Testis (tissue), 3 donors: ENCODE results near the gene RILPL1. TPM values are rescaled to one million over a fixed set of nuclear protein-coding genes. Genes with fewer than 3 reads are reported as not detected.

Experiments used
- DNase-seq: peaks from one replicate; pipeline ENCODE4 v3.0.0-alpha.2; 2019
- H3K27ac ChIP-seq, 2 donors: fragments of 200-600 bp; sonication (generic); one replicate each; pipeline ENCODE4 v1.5.1; 2019
- H3K27me3 ChIP-seq: fragments of 200-600 bp; sonication (generic); one replicate; pipeline ENCODE4 v1.5.1; 2019
- H3K36me3 ChIP-seq: fragments of 200-600 bp; sonication (generic); one replicate; pipeline ENCODE4 v1.5.1; 2017; ENCODE audit warnings: low read depth; ENCODE audit errors: missing control alignments
- H3K4me1 ChIP-seq: fragments of 200-600 bp; sonication (generic); one replicate; pipeline ENCODE4 v1.5.1; 2019
- H3K4me3 ChIP-seq, 2 donors: fragments of 200-600 bp; sonication (generic); one replicate each; pipeline ENCODE4 v1.5.1; 2017 to 2019
- H3K9me3 ChIP-seq: fragments of 200-600 bp; sonication (generic); one replicate; pipeline ENCODE4 v1.5.1; 2017
- POLR2A ChIP-seq: fragments of 450-650 bp; IDR thresholded peaks from one replicate; pipeline ENCODE4 v1.6.1; 2017; ENCODE audit warnings: antibody characterized with exemption, mild to moderate bottlenecking, moderate library complexity
- WGBS, 2 donors: methylation state at CpG; one replicate each; pipeline ENCODE4 v1.1.5; 2018; 5-methylcytosine and 5-hydroxymethylcytosine counted together
- intact Hi-C: fragments of 100-400 bp; cut with DNase I; formaldehyde crosslinking; loops from one replicate; pipeline ENCODE4 v1.15.1; 2023; ENCODE audit warnings: low total_unique reads
- polyA plus RNA-seq: library from polyadenylated mRNA; stranded (reverse); fragments of 350-450 nt; fragmentation: Illumina TruSeq; extraction: RNeasy Lipid Tissue Mini Kit (QIAGEN cat#74804); gene quantifications from one replicate; pipeline ENCODE4 v1.2.3, GENCODE V29; 2014; ENCODE audit warnings: low read depth, low replicate concordance; ENCODE audit not compliant: insufficient read depth
- total RNA-seq, 2 donors: library from RNA; depleted of rRNA; stranded (reverse); fragments of >200 nt; gene quantifications; one replicate each; pipeline ENCODE4 v1.2.3, GENCODE V29; 2016
- TF ChIP-seq, protein P1 (sequence below), 3 experiments: fragments of 450-650 bp in 2 of 3; fragments of 200-600 bp in 1 of 3; sonication (generic) in 1 of 3; IDR thresholded peaks; one replicate each; pipeline ENCODE4 v1.5.1; 2016 to 2019; ENCODE audit warnings: antibody characterized with exemption in 3 of 3, mild to moderate bottlenecking in 2 of 3, moderate library complexity in 1 of 3

RILPL1 gene
- total and polyA plus RNA-seq, 3 donors from 2014 or later: 14.8 to 20.9 (median 16.8) TPM

- no peak overlapping the region for H3K27ac ChIP-seq
- no peaks in the 10 kb centered on the region for H3K27me3 ChIP-seq
- intact Hi-C loops: no loop called here
- no peak overlapping the region for H3K4me3 ChIP-seq
- peaks cover 19% of the 10 kb centered on the region for H3K4me1 ChIP-seq
- H3K36me3 ChIP-seq: no peaks in the 10 kb centered on the region
- WGBS, 2 donors: 75 to 77% methylated on average over 3 of the region's 3 CpGs
- no peak for DNase-seq
- TF ChIP-seq, protein P1, sequence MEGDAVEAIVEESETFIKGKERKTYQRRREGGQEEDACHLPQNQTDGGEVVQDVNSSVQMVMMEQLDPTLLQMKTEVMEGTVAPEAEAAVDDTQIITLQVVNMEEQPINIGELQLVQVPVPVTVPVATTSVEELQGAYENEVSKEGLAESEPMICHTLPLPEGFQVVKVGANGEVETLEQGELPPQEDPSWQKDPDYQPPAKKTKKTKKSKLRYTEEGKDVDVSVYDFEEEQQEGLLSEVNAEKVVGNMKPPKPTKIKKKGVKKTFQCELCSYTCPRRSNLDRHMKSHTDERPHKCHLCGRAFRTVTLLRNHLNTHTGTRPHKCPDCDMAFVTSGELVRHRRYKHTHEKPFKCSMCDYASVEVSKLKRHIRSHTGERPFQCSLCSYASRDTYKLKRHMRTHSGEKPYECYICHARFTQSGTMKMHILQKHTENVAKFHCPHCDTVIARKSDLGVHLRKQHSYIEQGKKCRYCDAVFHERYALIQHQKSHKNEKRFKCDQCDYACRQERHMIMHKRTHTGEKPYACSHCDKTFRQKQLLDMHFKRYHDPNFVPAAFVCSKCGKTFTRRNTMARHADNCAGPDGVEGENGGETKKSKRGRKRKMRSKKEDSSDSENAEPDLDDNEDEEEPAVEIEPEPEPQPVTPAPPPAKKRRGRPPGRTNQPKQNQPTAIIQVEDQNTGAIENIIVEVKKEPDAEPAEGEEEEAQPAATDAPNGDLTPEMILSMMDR (IDR thresholded peaks at IDR 0.05): no peak
- TF ChIP-seq POLR2A: no peak
- H3K9me3 ChIP-seq: no peaks in the 10 kb centered on the region
Measured at GRCh38 chr12:123529686-123530085, 3.8 kb downstream of the RILPL1 start.

DNA sequence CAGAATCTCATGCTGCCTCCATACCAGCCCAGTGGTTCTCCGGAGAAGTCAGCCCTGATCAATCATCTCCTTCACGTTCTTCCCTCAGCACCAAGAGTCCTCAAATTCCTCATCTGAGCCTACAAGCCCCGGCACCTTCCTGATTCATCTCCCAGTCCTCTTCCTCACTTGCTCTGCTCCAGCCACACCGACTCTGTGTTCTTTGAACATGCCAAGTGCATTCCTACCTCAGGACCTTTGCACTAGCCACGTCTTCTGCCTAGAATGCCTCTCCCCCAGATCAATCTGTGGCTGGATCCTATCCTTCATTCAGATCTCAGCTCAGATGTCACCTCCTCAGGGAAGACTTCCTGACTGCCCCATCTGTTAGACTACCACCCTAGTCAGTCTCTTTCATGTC, 4.7 kb downstream of the RILPL1 start:
- Histone ChIP-seq H3K4me1 (peaks cover 19% of the 10 kb centered on the region), H3K9me3 (no peaks in the 10 kb centered on the region), H3K4me3 (no peak overlapping the region), H3K27ac (no peak overlapping the region), H3K27me3 (no peaks in the 10 kb centered on the region), H3K36me3 (no peaks in the 10 kb centered on the region)
- intact Hi-C loops: no loop called here
- DNase-seq: no peak
- 93 to 99% methylated on average over 5 of the region's 5 CpGs for WGBS, 2 donors
- no peak for TF ChIP-seq POLR2A
- TF ChIP-seq, protein P1 (IDR thresholded peaks at IDR 0.05): no peak

- H3K36me3 ChIP-seq: no peaks in the 10 kb centered on the region
Measured at GRCh38 chr12:123526542-123527080, 6.9 kb downstream of the RILPL1 start.

DNA sequence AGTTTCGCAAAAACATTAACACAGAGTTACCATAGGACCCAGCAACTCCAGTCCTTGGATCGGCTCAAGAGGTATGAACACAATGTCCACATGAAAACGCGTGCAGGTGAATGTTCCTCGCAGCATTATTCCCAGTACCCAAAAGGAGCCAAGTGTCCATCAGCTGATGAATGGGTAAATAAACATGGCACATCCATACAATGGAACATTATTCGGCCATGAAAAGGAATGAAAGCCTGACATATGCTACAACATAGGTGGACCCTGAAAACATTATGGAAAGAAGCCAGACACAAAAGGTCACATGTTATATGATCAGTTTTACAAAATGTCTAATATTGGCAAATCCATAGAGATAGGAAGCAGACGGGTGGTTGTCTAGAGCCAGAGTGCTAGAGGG, 9.1 kb downstream of the RILPL1 start:
- no peaks in the 10 kb centered on the region for H3K36me3 ChIP-seq
- WGBS, 2 donors: 91 to 94% methylated on average over 7 of the region's 7 CpGs

More at GRCh38 chr12:123526542-123527080, 6.9 kb downstream of the RILPL1 start:
- peaks cover 5% of the 10 kb centered on the region for H3K4me1 ChIP-seq
- no peak for TF ChIP-seq POLR2A
- TF ChIP-seq, protein P1 (IDR thresholded peaks at IDR 0.05): no peak
- DNase-seq: no peak
- intact Hi-C loops: no loop called here
- no peak overlapping the region for H3K4me3 ChIP-seq
- no peaks in the 10 kb centered on the region for H3K9me3 ChIP-seq
- H3K27ac ChIP-seq: no peak overlapping the region
- 59 to 64% methylated on average over 7 of the region's 7 CpGs for WGBS, 2 donors
- H3K27me3 ChIP-seq: no peaks in the 10 kb centered on the region

More for the DNA sequence above, 9.1 kb downstream of the RILPL1 start:
- H3K27me3 ChIP-seq: no peaks in the 10 kb centered on the region
- H3K27ac ChIP-seq: no peak overlapping the region
- H3K9me3 ChIP-seq: no peaks in the 10 kb centered on the region
- peaks cover 7% of the 10 kb centered on the region for H3K4me1 ChIP-seq
- intact Hi-C loops: no loop called here
- no peak for TF ChIP-seq POLR2A
- TF ChIP-seq, protein P1 (IDR thresholded peaks at IDR 0.05): no peak
- DNase-seq: no peak
- H3K4me3 ChIP-seq: no peak overlapping the region
